H1 (cell line): Measurements from ENCODE around the gene CCDC9B. TPM values are rescaled to one million over a fixed set of nuclear protein-coding genes. Genes with fewer than 3 reads are reported as not detected.

ENCODE experiments used
- CTCF ChIA-PET: fragments of 300-600 bp; sonication (Branson Sonifier 250); formaldehyde crosslinking; loops from one replicate; lab custom pipeline; 2021; ENCODE audit not compliant: partially characterized antibody; lab: Charles Lee
- POLR2A ChIA-PET: fragments of 300-600 bp; sonication (Branson Sonifier 250); formaldehyde crosslinking; loops from one replicate; lab custom pipeline; 2021; ENCODE audit warnings: inconsistent platforms; ENCODE audit not compliant: partially characterized antibody; lab: Charles Lee
- DNase-seq, 2 experiments: peaks; one replicate each; pipeline versions ENCODE4 v3.0.0 to v3.0.0-alpha.2; 2010 to 2022; ENCODE audit warnings: low spot score in 2 of 2, low read depth in 1 of 2, mixed read lengths in 1 of 2
- FAIRE-seq: peaks from 2 replicates; lab custom pipeline; 2011; peaks lifted over from hg19 to GRCh38; lab: Jason Lieb, UNC
- H2AFZ ChIP-seq: 2 replicates; pipeline ENCODE4 v1.8.1; 2012; ENCODE audit warnings: low read length, inconsistent platforms
- H2AK5ac ChIP-seq: 2 replicates; pipeline ENCODE4 v1.6.1; 2013; ENCODE audit warnings: low read depth, low read length
- H2BK120ac ChIP-seq: replicated peaks from 2 replicates; pipeline ENCODE3; 2013; ENCODE audit warnings: low read depth, low read length, inconsistent platforms
- H2BK12ac ChIP-seq: 2 replicates; pipeline ENCODE4 v1.6.1; 2013; ENCODE audit warnings: low read depth, low read length
- H2BK15ac ChIP-seq: 2 replicates; pipeline ENCODE4 v1.6.1; 2013; ENCODE audit warnings: low read length
- H2BK20ac ChIP-seq: 2 replicates; pipeline ENCODE4 v1.6.1; 2013; ENCODE audit warnings: low read length
- H2BK5ac ChIP-seq: 2 replicates; pipeline ENCODE4 v1.6.1; 2013; ENCODE audit warnings: low read depth, low read length
- H3K14ac ChIP-seq: 2 replicates; pipeline ENCODE4 v1.6.1; 2013; ENCODE audit warnings: inconsistent platforms; ENCODE audit not compliant: insufficient read length
- H3K18ac ChIP-seq: 2 replicates; pipeline ENCODE4 v1.6.1; 2013; ENCODE audit warnings: low read length; ENCODE audit errors: extremely low read depth
- H3K23ac ChIP-seq: 2 replicates; pipeline ENCODE4 v1.6.1; 2013; ENCODE audit warnings: inconsistent platforms; ENCODE audit not compliant: insufficient read length
- H3K23me2 ChIP-seq: 2 replicates; pipeline ENCODE4 v1.6.1; 2013; ENCODE audit warnings: low read depth, low read length
- H3K27ac ChIP-seq: 2 replicates; pipeline ENCODE4 v1.6.1; 2011; ENCODE audit warnings: low read depth, low read length, inconsistent platforms
- H3K27me3 ChIP-seq, 4 experiments: replicated peaks in 1 of 4; 1 replicate in 1 of 4; 2 replicates in 3 of 4; pipeline versions ENCODE4 v1.6.1 to v1.8.1; 2011 to 2013; ENCODE audit warnings: low read length in 3 of 4, mild to moderate bottlenecking in 3 of 4, inconsistent platforms in 2 of 4, mixed read lengths in 2 of 4, moderate library complexity in 1 of 4; ENCODE audit not compliant: control insufficient read depth in 3 of 4, insufficient read depth in 3 of 4; ENCODE audit errors: extremely low read depth in 1 of 4
- H3K36me3 ChIP-seq, 4 experiments: 2 replicates each; pipeline versions ENCODE4 v1.6.1 to v1.8.1; 2011 to 2013; ENCODE audit warnings: mild to moderate bottlenecking in 4 of 4, low read length in 3 of 4, moderate library complexity in 2 of 4, control low read depth in 1 of 4, inconsistent platforms in 1 of 4; ENCODE audit not compliant: insufficient read depth in 4 of 4, control insufficient read depth in 2 of 4
- H3K4ac ChIP-seq: replicated peaks from 2 replicates; pipeline ENCODE3; 2013; ENCODE audit warnings: low read length, low read depth, mixed read lengths, inconsistent platforms; ENCODE audit not compliant: insufficient read length
- H3K4me1 ChIP-seq, 4 experiments: replicated peaks in 1 of 4; 1 replicate in 1 of 4; 2 replicates in 3 of 4; pipeline versions ENCODE4 v1.6.1 to v1.8.1; 2011 to 2013; ENCODE audit warnings: low read length in 3 of 4, inconsistent platforms in 2 of 4, mixed read lengths in 1 of 4; ENCODE audit not compliant: insufficient read depth in 4 of 4, control insufficient read depth in 3 of 4
- H3K4me2 ChIP-seq, 2 experiments: 2 replicates each; pipeline versions ENCODE4 v1.6.1 to v1.8.1; 2011 to 2013; ENCODE audit warnings: low read depth in 2 of 2, low read length in 2 of 2, control low read depth in 1 of 2, inconsistent platforms in 1 of 2, mild to moderate bottlenecking in 1 of 2; ENCODE audit not compliant: insufficient read depth in 1 of 2
- H3K4me3 ChIP-seq, 4 experiments: fragments of 200-600, 300-600 bp in 1 of 4; sonication (generic), shearing (Covaris generic), sonication (Bioruptor Twin) in 1 of 4; 2 replicates each; pipeline versions ENCODE4 v1.5.1 to v1.8.1; 2011 to 2016; ENCODE audit warnings: low read length in 4 of 4, low read depth in 3 of 4, control low read depth in 2 of 4, inconsistent platforms in 2 of 4, mild to moderate bottlenecking in 2 of 4, mixed read lengths in 1 of 4, moderate library complexity in 1 of 4; ENCODE audit not compliant: insufficient read depth in 2 of 4; ENCODE audit errors: extremely low read depth in 1 of 4
- H3K56ac ChIP-seq: replicated peaks from 2 replicates; pipeline ENCODE3; 2013; ENCODE audit warnings: low read depth, mild to moderate bottlenecking, mixed read lengths, low read length, inconsistent platforms; ENCODE audit not compliant: insufficient read length
- H3K79me1 ChIP-seq: 2 replicates; pipeline ENCODE4 v1.6.1; 2013; ENCODE audit warnings: low read depth, low read length, control low read depth
- H3K79me2 ChIP-seq, 2 experiments: 2 replicates each; pipeline versions ENCODE4 v1.6.1 to v1.8.1; 2012 to 2013; ENCODE audit warnings: low read length in 2 of 2, mild to moderate bottlenecking in 2 of 2, inconsistent platforms in 1 of 2; ENCODE audit not compliant: insufficient read depth in 2 of 2, control insufficient read depth in 1 of 2
- H3K9ac ChIP-seq, 4 experiments: replicated peaks in 1 of 4; 1 replicate in 1 of 4; 2 replicates in 3 of 4; pipeline versions ENCODE4 v1.6.1 to v1.8.1; 2011 to 2013; ENCODE audit warnings: low read depth in 3 of 4, low read length in 3 of 4, control low read depth in 2 of 4, mild to moderate bottlenecking in 2 of 4, moderate library complexity in 2 of 4, inconsistent platforms in 1 of 4; ENCODE audit errors: extremely low read depth in 1 of 4
- H3K9me3 ChIP-seq, 2 experiments: 2 replicates each; pipeline versions ENCODE4 v1.6.1 to v1.8.1; 2012 to 2013; ENCODE audit warnings: mild to moderate bottlenecking in 2 of 2, moderate library complexity in 2 of 2, control low read depth in 1 of 2, inconsistent platforms in 1 of 2, low read depth in 1 of 2, low read length in 1 of 2, mixed read lengths in 1 of 2; ENCODE audit not compliant: insufficient read depth in 2 of 2
- H4K20me1 ChIP-seq, 2 experiments: replicated peaks in 1 of 2; 2 replicates each; pipeline versions ENCODE3 to v1.8.1; 2011 to 2013; ENCODE audit warnings: inconsistent platforms in 2 of 2, low read length in 2 of 2, mild to moderate bottlenecking in 1 of 2; ENCODE audit not compliant: insufficient read depth in 2 of 2, control insufficient read depth in 1 of 2
- H4K5ac ChIP-seq: 2 replicates; pipeline ENCODE4 v1.6.1; 2013; ENCODE audit warnings: low read length, low read depth, mixed read lengths, inconsistent platforms; ENCODE audit not compliant: insufficient read length
- H4K8ac ChIP-seq: 2 replicates; pipeline ENCODE4 v1.8.0; 2013; ENCODE audit warnings: mild to moderate bottlenecking, moderate library complexity, low read length, inconsistent platforms; ENCODE audit not compliant: insufficient read depth; ENCODE audit errors: extremely low read depth
- H4K91ac ChIP-seq: replicated peaks from 2 replicates; pipeline ENCODE3; 2013; ENCODE audit warnings: low read length, mixed read lengths, inconsistent platforms; ENCODE audit not compliant: insufficient read length
- EP300 ChIP-seq, 2 experiments: IDR thresholded peaks; 1 replicate in 1 of 2; 2 replicates in 1 of 2; pipeline ENCODE4 v1.6.1; 2011 to 2012; ENCODE audit warnings: low read depth in 2 of 2, low read length in 2 of 2, mild to moderate bottlenecking in 2 of 2, borderline replicate concordance in 1 of 2, inconsistent platforms in 1 of 2, moderate library complexity in 1 of 2
- JUND ChIP-seq: IDR thresholded peaks from 2 replicates; pipeline ENCODE4 v1.6.1; 2011; ENCODE audit warnings: mild to moderate bottlenecking, improper control_type of control experiment, low read length
- SP1 ChIP-seq: IDR thresholded peaks from 2 replicates; pipeline ENCODE4 v1.6.1; 2011; ENCODE audit warnings: low read depth, low read length
- WGBS, 2 experiments: shearing (Covaris generic) in 1 of 2; methylation state at CpG; one replicate each; pipeline versions ENCODE4 v1.1.6 to v1.1.7; 2013 to 2015; ENCODE audit warnings: low lambda C conversion rate in 2 of 2, mixed read lengths in 2 of 2, inconsistent platforms in 1 of 2, low coverage in 1 of 2, missing lambda C conversion rate in 1 of 2; ENCODE audit not compliant: insufficient replicate concordance in 2 of 2, insufficient coverage in 1 of 2, insufficient read length in 1 of 2; ENCODE audit errors: extremely low coverage in 1 of 2, missing lambda C conversion rate in 1 of 2; 5-methylcytosine and 5-hydroxymethylcytosine counted together
- polyA plus RNA-seq, 7 experiments: library from polyadenylated mRNA; depleted of rRNA in 3 of 7; stranded (reverse) in 5 of 7; unstranded in 2 of 7; fragments of >200 nt in 5 of 7; fragments of 200-250 nt in 2 of 7; gene quantifications; 1 replicate in 5 of 7; 2 replicates in 1 of 7; 4 replicates in 1 of 7; pipeline versions ENCODE4 v1.2.1 to v1.2.3, GENCODE V29; 2011 to 2013; ENCODE audit warnings: missing spikeins in 2 of 7, mixed read lengths in 2 of 7
- total RNA-seq: library from RNA; stranded (reverse); fragmentation: NEBNext Ultra II Directional; extraction: Animal tissue kit (Norgen Biotek cat#: 25700); gene quantifications from 2 replicates; pipeline ENCODE4 v1.2.1, GENCODE V29; 2021
- TF ChIP-seq, protein P1 (sequence below), 3 experiments: IDR thresholded peaks; 1 replicate in 2 of 3; 2 replicates in 1 of 3; pipeline versions ENCODE4 v1.5.1 to v1.6.1; 2011; ENCODE audit warnings: low read length in 3 of 3, mild to moderate bottlenecking in 3 of 3, inconsistent platforms in 2 of 3, low read depth in 1 of 3, moderate library complexity in 1 of 3; ENCODE audit not compliant: insufficient read depth in 1 of 3; ENCODE audit errors: control extremely low read depth in 1 of 3

CCDC9B gene
- total and polyA plus RNA-seq, 2 of the 8 experiments (the other 6 are each of a cell fraction or from before 2014, with no cell fraction given): 0.45 to 0.78 TPM

- no peaks in the 10 kb centered on the region for H3K79me1 ChIP-seq
- no peak overlapping the region for H3K14ac ChIP-seq
- no peak overlapping the region for H2BK120ac ChIP-seq
- WGBS, 2 experiments: 45% methylated on average over 10 of the region's 15 CpGs; no CpG with 5 or more reads in 1 of the 2 experiments
- DNase-seq: peak in 1 of 2 experiments; percentile 83
- peak; percentile 65 for FAIRE-seq
- H3K23ac ChIP-seq: no peak overlapping the region
- POLR2A ChIA-PET: interaction anchor here (0.8 to 2.5 kb wide), 6 partner anchors 8 to 131 kb away, joined by 3 to 8 read pairs (median 4); no protein-coding TSS in a partner anchor
- CTCF ChIA-PET: interaction anchor here (1.0 to 27.4 kb wide), 16 partner anchors 8 to 97 kb away, joined by 3 to 584 read pairs (median 14); partner anchors contain the start of genes ANKRD63, DISP2, INAFM2 and IVD
- no peak overlapping the region for H3K9ac ChIP-seq
- H4K91ac ChIP-seq: no peak overlapping the region
- no peaks in the 10 kb centered on the region for H3K36me3 ChIP-seq
- no peak overlapping the region for H2AK5ac ChIP-seq
- peak overlapping the region; percentile 36; the same call in 1 of the 2 replicates for H4K8ac ChIP-seq
- no peaks in the 10 kb centered on the region for H3K79me2 ChIP-seq
- 0 out of 2 replicates have a peak overlapping the region, but pooled peaks have one; percentile 35 for H2BK5ac ChIP-seq
- H4K5ac ChIP-seq: no peak overlapping the region
- no peak overlapping the region for H3K4me2 ChIP-seq
- H3K27me3 ChIP-seq: no peaks in the 10 kb centered on the region
- H3K4ac ChIP-seq: no peak overlapping the region
- H2BK15ac ChIP-seq: no peak overlapping the region
- no peaks in the 10 kb centered on the region for H3K9me3 ChIP-seq
- no peak overlapping the region for H3K4me3 ChIP-seq
- no peak overlapping the region for H3K27ac ChIP-seq
- 0 out of 2 replicates have a peak overlapping the region, but pooled peaks have one; percentile 39 for H2BK12ac ChIP-seq
- H2BK20ac ChIP-seq: 0 out of 2 replicates have a peak overlapping the region, but pooled peaks have one; percentile 55
- peaks cover 0 to 18% (median 10%) of the 10 kb centered on the region in 4 experiments; a peak in 6 of 7 replicates for H3K4me1 ChIP-seq
- peak overlapping the region; percentile 48 for H3K18ac ChIP-seq
- no peaks in the 10 kb centered on the region for H3K23me2 ChIP-seq
- no peak overlapping the region for H3K56ac ChIP-seq
- H2AFZ ChIP-seq: no peak overlapping the region
- H4K20me1 ChIP-seq: no peaks in the 10 kb centered on the region
- TF ChIP-seq, protein P1, sequence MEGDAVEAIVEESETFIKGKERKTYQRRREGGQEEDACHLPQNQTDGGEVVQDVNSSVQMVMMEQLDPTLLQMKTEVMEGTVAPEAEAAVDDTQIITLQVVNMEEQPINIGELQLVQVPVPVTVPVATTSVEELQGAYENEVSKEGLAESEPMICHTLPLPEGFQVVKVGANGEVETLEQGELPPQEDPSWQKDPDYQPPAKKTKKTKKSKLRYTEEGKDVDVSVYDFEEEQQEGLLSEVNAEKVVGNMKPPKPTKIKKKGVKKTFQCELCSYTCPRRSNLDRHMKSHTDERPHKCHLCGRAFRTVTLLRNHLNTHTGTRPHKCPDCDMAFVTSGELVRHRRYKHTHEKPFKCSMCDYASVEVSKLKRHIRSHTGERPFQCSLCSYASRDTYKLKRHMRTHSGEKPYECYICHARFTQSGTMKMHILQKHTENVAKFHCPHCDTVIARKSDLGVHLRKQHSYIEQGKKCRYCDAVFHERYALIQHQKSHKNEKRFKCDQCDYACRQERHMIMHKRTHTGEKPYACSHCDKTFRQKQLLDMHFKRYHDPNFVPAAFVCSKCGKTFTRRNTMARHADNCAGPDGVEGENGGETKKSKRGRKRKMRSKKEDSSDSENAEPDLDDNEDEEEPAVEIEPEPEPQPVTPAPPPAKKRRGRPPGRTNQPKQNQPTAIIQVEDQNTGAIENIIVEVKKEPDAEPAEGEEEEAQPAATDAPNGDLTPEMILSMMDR (IDR thresholded peaks at IDR 0.05; ENCODE audit: control extremely low read depth in 1 of 3, insufficient read depth in 1 of 3, low read depth in 1 of 3, low read length in 3 of 3): peak; percentile 88 to 94 (median 89)
- TF ChIP-seq JUND: no peak
- no peak for TF ChIP-seq SP1
- TF ChIP-seq EP300 (IDR thresholded peaks at IDR 0.05; ENCODE audit: borderline replicate concordance in 1 of 2, low read depth in 2 of 2, low read length in 2 of 2): no peak
Observed at GRCh38 chr15:40344631-40345120, 3.9 kb upstream of the CCDC9B start.
